Stimulated activated CD8-positive, alpha-beta memory T cell treated with anti-CD3 and anti-CD28 coated beads, Interleukin-7, amount 100 ng/mL, for 1 hour (primary cell): ENCODE data around the gene GRID2IP.
A peak's percentile ranks its signal among the peaks of the same experiment; 100 is the strongest.
"Not testable (repeated sequence)": the region's sequence is repeated elsewhere in the genome, so short reads cannot be mapped to it uniquely, and the experiment has no call there.

Source experiments
- DNase-seq, 2 donors: peaks; one replicate each; pipeline ENCODE4 v3.0.0-alpha.2; 2020; ENCODE audit warnings: low read depth in 2 of 2

GRID2IP gene

DNA sequence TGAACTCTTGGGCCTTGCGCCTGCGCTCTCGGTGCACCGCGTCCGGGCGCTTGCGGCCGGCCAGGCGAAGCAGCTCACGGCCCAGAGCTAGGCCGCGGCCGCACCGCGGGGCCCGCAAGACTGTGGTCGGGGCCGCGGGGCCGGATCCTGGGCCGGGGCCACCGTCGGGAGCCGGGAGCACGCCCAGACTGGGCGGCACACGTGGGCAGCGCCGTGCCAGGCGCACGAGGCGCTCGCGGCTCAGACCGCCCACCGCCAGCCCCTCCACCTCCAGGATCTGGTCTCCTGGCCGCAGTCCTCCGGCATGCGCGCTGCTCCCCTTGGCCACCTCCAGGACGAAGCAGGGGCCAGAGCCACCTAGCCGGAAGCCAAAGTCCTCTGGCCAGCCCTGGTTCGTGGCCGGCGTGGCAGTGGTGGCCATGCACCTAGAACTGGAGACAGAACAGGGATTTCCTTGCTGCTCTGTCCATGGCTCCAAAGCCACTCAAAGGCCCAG, at the start of gene GRID2IP:
Gene GRID2IP, minus strand, starts transcription at position 446 of the 496 bp plus-strand sequence. Its CDS starts 25 bp downstream, at position 421.
- DNase-seq = no peak

DNA sequence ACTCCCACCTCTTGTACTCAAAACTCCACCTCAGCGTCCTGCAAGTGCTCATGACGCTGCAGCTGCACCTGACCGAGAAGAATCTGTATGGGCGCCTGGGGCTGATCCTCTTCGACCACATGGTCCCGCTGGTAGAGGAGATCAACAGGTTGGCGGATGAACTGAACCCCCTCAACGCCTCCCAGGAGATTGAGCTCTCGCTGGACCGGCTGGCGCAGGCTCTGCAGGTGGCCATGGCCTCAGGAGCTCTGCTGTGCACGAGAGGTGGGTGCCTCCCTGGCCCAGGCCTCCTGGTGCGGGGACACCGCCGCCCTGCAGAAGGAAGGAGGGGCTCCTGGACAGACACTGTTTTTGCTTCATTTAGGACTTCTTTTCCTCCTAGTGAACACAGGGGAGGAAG, 48.8 kb upstream of the GRID2IP start:
- DNase-seq = no peak

DNA sequence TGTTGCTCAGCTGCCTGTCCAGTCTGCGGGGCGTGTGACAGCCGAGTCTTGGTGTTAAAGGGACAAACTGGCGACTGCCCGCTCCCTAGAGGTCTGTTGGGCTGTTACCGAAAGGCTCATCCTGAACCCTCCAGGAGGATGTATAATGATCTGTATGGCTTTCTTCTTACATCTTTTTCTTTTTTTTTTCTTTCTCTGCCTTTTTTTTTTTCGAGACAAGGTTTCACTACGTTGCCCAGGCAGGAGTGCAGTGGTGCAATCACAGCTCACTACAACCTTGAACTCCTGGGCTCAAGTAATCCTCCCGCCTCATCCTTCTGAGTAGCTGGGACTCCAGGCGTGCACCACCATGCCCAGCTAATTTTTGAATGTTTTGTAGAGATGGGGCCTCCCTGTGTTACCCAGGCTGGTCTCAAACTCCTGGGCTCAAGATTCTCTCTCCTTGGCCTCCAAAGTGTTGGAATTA, 39.4 kb upstream of the GRID2IP start:
- no peak for DNase-seq

DNA sequence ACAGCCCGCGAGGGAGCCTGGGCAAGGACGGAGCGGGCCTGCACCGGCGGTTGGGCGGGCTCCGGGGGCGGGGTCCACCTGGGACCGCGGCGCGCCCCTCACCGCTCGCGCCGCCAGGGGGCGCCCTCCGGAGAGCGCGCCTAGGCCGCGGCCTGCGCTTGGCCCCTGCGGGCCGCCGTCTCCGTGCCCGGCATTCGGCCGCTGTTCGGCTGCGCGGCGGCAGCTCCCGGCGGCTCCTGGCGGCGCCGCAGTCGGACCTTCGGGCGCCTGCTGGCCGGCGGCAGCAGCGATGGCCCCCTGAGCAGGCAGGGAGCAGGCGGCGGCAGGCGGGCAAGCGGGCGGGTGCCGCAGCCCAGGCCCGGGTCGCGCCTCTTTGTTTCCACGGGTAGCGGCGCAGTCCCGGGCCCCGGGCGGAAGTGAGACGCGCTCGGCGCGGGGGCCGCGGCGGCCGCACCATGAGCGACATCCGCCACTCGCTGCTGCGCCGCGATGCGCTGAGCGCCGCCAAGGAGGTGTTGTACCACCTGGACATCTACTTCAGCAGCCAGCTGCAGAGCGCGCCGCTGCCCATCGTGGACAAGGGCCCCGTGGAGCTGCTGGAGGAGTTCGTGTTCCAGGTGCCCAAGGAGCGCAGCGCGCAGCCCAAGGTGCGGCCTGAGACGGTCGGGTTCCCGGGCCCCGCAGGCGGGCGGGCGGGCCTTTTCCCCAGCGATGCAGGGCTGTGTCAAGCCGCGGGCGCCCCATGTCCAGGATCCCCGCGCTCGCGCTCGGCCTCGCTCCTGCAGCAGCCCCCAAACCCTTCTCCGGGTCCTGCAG, 38.8 kb upstream of the GRID2IP start, which contains the start of gene INTS15:
Gene INTS15, plus strand, starts transcription at position 193 of the 816 bp plus-strand sequence. Its CDS starts 263 bp downstream, at position 456.
- DNase-seq = peak; percentile 56 to 60

DNA sequence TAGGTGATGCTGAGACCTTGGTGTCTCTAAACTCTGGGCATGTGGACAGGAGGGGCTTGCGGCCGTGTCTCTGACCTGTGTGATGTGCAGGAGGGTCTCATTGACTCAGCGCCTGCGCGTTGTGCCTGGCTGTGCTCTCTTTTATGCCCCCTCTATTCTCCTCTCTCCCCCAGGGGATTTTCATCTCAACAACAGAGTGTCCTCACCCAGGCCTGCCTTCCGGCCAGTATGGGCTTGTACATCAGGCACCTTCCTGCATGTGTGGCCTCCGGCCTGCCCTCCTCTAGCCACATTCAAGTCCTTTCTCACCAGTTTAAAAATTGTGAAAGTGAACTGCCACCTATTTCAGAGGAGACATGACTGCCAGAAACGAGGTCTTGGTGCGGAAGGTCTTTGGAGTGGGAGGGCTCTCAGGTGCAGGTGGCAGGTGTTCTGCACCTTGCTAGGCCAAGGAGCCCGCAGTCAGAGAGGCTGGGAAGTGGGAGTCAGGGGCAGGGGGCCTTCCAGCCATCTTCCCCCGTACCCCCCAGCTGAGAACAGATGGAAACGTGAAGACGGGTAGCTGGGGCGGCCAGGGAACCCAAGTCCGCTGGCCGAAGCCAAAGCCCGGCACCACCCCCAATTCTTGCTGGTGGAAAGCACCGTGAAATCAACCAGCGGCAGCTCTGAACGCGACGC, 38.0 kb upstream of the GRID2IP start:
- DNase-seq = no peak

DNA sequence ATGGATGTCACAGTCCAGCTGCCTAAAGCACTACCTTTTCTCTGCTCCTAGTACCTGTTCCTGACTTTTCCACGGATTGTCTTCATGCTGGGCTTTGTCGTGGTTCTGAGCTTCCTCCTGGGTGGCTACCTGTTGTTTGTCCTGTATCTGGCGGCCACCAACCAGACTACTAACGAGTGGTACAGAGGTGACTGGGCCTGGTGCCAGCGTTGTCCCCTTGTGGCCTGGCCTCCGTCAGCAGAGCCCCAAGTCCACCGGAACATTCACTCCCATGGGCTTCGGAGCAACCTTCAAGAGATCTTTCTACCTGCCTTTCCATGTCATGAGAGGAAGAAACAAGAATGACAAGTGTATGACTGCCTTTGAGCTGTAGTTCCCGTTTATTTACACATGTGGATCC, 37.3 kb upstream of the GRID2IP start:
- no peak for DNase-seq

DNA sequence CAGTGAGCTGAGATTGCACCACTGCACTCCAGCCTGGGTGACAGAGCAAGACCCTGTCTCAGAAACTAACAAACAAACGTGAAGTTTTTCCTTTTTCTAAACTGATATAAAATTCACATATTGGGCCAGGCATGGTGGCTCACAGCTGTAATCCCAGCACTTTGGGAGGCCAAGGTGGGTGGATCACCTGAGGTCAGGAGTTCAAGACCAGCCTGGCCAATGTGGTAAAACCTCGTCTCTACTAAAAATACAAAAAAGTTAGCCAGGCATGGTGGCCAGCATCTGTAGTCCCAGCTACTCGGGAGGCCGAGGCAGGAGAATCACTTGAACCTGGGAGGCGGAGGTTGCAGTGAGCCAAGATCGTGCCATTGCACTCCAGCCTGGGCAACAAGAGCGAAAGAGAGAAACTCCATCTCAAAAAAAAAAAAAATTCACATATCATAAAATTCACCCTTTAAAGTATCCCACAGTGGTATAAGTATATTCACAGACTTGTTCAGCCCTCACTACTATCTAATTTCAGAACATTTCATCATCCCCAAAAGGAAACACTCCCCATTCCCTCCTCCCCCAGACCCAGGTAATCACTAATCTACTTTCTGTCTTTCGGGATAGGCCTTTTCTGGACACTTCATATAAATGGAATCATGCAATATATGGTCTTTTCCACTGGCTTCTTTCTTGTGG, 34.6 kb upstream of the GRID2IP start:
- not testable (repeated sequence) for DNase-seq

DNA sequence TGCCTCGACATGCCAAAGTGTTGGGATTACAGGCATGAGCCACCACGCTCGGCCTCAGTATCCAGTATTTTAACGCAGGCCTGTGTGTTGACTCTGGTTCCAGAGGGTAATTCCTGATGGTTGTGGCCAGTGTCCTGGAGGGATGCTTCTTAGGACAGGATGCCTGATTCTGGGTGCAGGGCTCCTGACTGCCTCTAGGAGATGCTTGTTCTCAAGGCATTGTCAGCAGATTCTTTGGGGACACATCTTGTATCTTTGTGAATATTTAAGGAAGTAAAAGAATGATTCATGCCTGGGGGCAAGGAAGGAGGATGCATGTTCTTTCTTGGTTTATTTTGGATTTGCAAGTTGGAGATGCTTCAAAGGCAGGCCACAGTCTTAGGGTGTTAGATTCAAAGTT, 28.2 kb upstream of the GRID2IP start:
- no peak for DNase-seq

DNA sequence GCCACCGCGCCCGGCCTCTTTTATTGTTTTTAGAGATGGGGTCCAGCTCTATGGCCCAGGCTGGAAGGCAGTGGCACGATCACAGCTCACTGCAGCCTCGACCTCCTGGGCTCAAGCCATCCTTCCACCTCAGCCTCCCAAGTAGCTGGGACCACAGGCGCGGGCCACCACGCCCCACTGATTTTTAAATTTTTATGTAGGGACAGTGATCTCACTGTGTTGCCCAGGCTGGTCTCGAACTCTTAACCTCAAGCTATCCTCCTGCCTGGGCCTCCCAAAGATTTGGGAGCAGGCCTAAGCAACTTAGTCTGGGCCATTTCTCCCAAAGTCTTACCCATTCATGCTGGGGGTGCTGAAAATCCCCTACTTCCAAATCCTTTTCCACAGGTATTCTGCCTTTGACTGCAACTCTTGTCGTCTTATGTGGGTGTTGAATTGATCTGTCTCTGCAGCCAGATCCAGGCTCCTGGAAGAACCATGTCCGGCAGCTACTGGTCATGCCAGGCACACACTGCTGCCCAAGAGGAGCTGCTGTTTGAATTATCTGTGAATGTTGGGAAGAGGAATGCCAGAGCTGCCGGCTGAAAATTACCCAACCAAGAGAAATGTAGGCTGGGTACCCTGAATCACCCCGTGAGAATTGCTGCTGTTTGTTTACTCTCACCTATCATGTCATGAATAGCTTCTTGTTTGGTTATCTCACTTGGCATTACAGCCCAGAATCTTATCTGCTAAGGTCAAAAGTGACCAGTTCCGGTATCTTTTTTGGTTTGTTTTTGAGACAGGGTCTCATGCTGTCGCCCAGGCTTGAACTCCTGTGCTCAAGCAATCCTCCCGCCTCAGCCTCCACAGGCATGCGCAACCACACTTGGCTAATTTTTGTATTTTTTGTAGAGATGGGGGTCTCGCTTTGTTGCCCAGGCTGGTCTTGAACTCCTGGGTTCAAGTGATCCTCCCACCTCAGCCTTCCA, 27.1 kb upstream of the GRID2IP start:
- no peak for DNase-seq

DNA sequence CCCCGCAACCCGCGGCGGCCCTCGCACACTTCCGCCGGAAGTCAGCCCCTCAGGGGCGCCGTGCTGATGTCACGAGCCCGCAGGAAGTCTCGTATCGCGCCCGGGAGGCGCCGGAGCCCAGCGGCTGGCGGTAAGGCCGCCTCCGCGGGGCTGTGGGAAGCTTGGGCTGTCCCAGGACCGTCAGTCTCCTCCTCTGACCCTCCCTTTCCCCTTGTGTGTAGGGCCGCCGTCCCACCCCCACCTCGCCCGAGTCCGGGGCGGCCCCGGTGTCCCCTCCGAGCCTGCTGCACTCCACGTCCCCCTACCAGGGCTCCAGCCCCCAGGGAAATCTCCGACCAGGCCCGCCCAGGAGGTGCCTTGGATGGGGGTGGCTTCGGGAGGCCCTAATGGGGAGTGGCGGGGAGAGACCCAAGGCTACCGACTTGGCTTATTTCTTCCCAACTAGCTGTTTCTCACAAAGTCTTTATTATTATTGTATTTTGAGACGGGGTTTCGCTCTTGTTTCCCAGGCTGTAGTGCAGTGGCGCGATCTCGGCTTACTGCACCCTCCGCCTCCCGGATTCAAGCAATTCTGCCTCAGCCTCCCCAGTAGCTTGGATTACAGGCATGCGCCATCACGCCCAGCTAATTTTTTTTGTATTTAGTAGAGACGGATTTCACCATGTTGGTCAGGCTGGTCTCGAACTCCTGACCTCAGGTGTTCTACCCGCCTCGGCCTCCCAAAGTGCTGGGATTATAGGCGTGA, 26.3 kb upstream of the GRID2IP start, which contains the start of gene ZDHHC4:
Gene ZDHHC4, plus strand, starts transcription at position 86 of the 745 bp plus-strand sequence. CDS start 3,108 bp downstream, outside the sequence.
- DNase-seq = peak; percentile 75 to 76

DNA sequence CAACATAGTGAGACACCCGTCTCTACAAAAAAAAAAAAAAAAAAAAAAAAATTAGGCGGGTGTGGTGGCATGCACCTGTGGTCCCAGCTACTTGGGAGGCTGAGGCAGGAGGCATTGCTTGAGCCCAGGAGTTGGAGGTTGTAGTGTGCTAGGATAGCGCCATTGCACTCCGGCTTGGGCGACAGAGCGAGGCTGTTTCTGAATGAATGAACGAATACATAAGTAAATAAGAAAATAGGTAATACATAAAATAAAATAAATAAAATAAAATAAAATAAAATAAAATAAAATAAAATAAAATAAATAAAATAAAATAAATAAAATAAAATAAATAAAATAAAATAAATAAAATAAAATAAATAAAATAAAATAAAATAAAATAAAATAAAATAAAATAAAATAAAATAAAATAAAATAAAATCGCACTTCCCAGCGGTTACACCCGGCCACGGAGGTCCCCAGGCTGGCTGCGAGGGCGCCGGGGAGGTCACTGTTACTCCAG, 25.7 kb upstream of the GRID2IP start:
- not testable (repeated sequence) for DNase-seq

DNA sequence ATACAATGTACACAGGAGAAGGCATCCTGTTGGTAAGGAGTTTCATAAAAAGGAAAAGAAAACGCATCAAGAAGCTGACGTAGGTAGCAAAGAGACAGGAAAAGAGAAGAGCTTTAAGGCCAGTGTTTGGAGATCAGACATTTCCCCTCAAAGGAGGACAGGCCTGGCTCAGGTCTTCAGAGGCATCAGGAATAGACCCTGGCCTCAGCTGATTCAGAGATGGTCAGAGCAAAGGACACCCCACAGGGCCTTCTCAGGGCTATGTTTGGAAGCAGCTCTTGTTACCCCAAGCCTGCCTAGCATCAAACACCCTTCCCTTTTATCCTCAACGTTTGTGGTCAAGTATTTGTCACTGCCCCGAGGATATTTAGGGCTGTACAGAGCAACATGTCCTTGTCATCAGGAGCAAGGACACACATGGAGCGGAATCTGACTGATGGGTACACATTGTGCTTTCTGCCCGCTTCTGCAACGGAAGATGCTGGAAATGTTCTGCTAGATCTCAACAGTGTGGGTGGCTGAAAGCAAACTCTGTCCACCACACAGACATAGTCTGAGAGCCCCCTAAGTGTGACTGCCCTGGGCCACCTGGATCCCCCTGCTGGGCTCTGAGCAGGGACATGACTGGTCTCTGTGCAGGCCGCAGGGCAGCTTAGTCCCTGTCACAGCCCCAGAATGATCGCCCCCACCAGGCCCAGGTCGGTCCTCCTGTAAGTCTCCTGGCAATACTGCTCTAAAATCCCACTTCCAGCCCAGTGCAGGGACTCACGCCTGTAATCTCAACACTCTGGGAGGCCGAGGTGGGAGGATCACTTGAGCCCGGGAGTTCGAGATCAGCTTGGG, 25.0 kb upstream of the GRID2IP start:
- DNase-seq = no peak

DNA sequence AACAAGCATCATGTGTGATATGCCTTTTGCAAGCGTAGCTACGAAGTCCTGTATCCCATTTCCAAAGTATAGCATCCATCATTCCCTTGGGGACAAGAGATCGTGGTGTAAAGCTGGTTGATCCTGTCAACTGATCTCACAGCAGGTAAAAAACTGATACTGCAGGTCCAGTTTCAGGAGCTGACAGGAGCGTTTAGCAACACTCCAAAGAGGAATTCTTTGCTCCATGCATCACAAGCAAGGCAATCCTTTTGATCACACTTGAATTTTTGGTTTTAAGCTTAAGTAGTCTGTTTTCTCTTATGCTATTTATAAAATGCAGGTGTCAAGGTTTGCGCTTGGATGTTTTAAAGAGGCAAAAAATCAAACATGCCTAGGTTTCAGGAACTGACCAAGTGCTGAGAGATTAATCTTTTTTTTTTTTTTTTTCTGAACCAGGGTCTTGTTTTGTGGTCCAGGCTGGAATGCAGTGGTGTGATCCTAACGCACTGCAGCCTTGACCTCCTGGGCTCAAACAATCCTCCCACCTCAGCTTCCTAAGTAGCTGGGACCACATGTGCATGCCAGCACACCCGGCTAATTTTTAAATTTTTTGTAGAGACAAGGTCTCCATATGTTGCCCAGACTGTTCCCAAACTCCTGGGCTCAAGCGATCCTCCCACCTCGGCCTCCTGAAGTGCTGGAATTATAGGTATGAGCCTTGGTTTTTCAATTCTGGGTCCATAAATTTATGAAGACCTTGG, 24.2 kb upstream of the GRID2IP start:
- no peak for DNase-seq

DNA sequence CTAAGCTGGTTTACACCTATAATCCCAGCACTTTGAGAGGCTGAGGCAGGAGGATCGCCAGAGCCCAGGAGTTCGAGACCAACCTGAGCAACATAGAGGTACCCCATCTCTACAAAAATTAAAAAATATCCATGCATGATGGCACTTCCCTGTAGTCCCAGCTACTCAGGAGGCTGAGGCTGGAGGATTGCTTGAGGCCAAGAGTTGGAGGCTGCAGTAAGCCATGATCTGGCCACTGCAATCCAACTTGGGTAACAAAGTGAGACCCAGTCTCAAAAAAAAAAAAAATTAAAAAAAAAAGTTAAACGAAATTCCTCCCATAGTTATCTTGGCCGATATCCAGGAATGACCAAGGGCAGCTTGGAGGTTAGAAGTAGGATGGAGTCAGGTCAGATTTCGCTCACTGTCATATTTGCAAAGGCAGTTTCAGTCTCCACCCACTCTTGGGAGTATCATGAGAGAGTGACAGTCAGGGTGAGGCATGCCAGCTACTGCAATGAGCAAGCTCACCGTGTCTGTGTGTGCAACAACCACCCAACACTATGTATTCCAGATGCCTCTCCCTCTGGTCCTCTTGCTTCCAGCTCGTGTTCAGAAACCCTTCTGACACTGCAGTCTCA, 20.0 kb upstream of the GRID2IP start:
- DNase-seq = no peak

DNA sequence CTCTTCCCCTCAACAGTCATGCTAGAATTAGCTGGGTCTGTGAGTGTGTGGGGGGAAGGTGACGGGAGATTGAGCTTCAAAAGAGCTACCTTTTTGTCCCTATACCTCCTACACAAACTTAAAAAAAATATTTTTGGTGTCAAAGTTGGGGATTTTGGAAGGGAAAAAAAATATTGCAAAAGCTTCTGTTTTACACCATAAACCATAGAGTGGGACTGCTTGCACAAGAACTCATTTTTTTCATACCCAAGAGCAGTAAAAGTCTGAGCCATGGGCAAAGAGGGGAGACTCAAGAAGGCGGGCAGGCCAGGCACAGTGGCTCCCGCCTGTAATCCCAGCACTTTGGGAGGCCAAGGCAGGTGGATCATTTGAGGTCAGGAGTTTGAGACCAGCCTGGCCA, 16.6 kb upstream of the GRID2IP start:
- DNase-seq = no peak

DNA sequence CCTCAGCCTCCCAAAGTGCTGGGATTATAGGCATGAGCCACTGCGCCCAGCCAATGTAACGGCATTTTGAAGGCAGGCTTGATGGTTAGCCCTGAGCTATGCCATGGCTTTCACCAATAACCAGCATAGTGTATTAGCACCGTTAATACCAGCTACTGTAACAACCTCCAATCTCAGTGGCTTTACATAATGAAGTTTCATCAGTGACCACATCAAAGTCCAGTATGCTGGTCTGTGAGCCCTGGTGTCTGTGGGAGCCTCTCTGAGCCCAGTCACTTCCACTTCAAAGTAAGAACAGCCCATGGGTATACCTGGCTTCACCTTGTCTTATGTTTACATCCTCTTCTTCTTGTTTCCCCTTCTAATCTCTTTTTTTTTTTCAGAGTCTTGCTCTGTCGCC, 14.4 kb upstream of the GRID2IP start:
- no peak for DNase-seq

DNA sequence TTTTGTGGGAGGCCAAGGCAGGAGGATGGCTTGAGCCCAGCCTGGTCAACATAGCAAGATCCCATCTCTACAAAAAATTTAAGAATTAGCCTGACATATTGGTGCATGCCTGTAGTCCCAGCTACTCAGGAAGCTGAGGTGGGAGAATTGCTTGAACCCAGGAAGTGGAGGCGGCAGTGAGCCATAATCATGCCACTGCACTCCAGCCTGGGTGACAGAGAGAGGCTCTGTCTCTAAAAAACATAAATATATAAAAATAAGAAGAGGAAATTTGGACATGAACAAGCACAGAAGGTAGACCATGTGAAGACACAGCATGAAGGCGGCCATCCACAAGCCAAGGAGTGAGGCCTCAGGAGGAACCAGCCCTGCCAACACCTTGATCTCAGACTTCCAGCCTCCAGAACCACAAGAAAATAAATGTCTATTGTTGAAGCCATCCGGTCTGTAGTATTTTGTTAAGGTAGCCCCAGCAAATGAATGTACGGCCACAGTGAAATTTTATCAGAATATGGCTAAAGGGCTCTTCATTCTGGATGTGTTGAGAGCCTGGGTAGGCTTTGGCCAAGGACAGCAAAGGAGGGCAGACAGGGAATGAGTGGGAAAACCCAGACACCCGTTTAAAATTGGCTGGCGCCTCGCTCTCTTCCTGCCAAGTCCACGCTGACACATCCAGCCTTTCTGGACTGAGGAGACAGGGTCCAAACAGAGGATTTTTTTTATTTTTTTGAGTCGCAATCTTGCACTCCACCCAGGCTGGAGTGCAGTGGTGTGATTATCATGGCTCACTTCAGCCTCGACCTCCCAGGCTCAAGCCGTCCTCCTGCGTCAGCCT, 12.9 kb upstream of the GRID2IP start:
- DNase-seq = no peak
